HUES48 (cell line): Measurements from ENCODE around the gene HOTAIR.

Source experiments
- H3K27ac ChIP-seq: one replicate; pipeline ENCODE4 v1.7.0; 2013; ENCODE audit warnings: low read depth, low read length, inconsistent platforms
- H3K27me3 ChIP-seq: 2 replicates; pipeline ENCODE4 v1.6.1; 2013; ENCODE audit warnings: mild to moderate bottlenecking, low read length; ENCODE audit not compliant: control insufficient read depth, insufficient read depth
- H3K36me3 ChIP-seq: 2 replicates; pipeline ENCODE4 v1.6.1; 2013; ENCODE audit warnings: low read length; ENCODE audit not compliant: control insufficient read depth, insufficient read depth
- H3K4me1 ChIP-seq: 2 replicates; pipeline ENCODE4 v1.6.1; 2013; ENCODE audit warnings: mild to moderate bottlenecking, low read length; ENCODE audit not compliant: control insufficient read depth, insufficient read depth
- H3K4me3 ChIP-seq: 2 replicates; pipeline ENCODE4 v1.5.1; 2013; ENCODE audit warnings: mild to moderate bottlenecking, low read depth, low read length
- H3K9ac ChIP-seq: 2 replicates; pipeline ENCODE4 v1.6.1; 2013; ENCODE audit warnings: mild to moderate bottlenecking, low read depth, low read length, moderate library complexity
- H3K9me3 ChIP-seq: 2 replicates; pipeline ENCODE4 v1.6.1; 2013; ENCODE audit warnings: low read length; ENCODE audit not compliant: control insufficient read depth, insufficient read depth

The HOTAIR gene

GRCh38 chr12:54009171-54010052 is 34.7 kb upstream of the HOTAIR start:
- Histone ChIP-seq H3K4me3 (no peak overlapping the region), H3K9ac (no peak overlapping the region), H3K9me3 (no peaks in the 10 kb centered on the region), H3K4me1 (peaks cover 17% of the 10 kb centered on the region), H3K27ac (no peak overlapping the region), H3K36me3 (no peaks in the 10 kb centered on the region), H3K27me3 (peaks cover 100% of the 10 kb centered on the region)

- Histone ChIP-seq H3K27me3 (peaks cover 100% of the 10 kb centered on the region), H3K4me3 (no peak overlapping the region), H3K36me3 (no peaks in the 10 kb centered on the region), H3K9ac (no peak overlapping the region), H3K4me1 (peaks cover 12% of the 10 kb centered on the region), H3K27ac (no peak overlapping the region), H3K9me3 (no peaks in the 10 kb centered on the region)
These were observed 33.5 kb upstream of the HOTAIR start for GRCh38 chr12:54008260-54008552.

- H3K9me3 ChIP-seq = no peaks in the 10 kb centered on the region
- H3K27me3 ChIP-seq = peaks cover 100% of the 10 kb centered on the region
These were observed 32.9 kb upstream of the HOTAIR start for GRCh38 chr12:54007538-54008259.

GRCh38 chr12:54006559-54007220 is 31.9 kb upstream of the HOTAIR start:
- H3K27ac ChIP-seq = no peak overlapping the region
- H3K27me3 ChIP-seq = peaks cover 100% of the 10 kb centered on the region
- peaks cover 12% of the 10 kb centered on the region for H3K4me1 ChIP-seq
- H3K4me3 ChIP-seq = no peak overlapping the region
- no peaks in the 10 kb centered on the region for H3K36me3 ChIP-seq
- no peaks in the 10 kb centered on the region for H3K9me3 ChIP-seq
- no peak overlapping the region for H3K9ac ChIP-seq

More at GRCh38 chr12:54007538-54008259, 32.9 kb upstream of the HOTAIR start:
- Histone ChIP-seq H3K36me3 (no peaks in the 10 kb centered on the region), H3K4me1 (peaks cover 12% of the 10 kb centered on the region), H3K4me3 (no peak overlapping the region), H3K27ac (no peak overlapping the region), H3K9ac (no peak overlapping the region)

- no peak overlapping the region for H3K27ac ChIP-seq
- H3K27me3 ChIP-seq = peaks cover 100% of the 10 kb centered on the region
- peaks cover 5% of the 10 kb centered on the region; the same call in 1 of the 2 replicates for H3K4me1 ChIP-seq
- no peaks in the 10 kb centered on the region for H3K36me3 ChIP-seq
- H3K9me3 ChIP-seq = no peaks in the 10 kb centered on the region
- no peak overlapping the region for H3K4me3 ChIP-seq
- H3K9ac ChIP-seq = no peak overlapping the region
These were observed 31.3 kb upstream of the HOTAIR start for GRCh38 chr12:54005853-54006558.

GRCh38 chr12:54005531-54005852 is 30.7 kb upstream of the HOTAIR start:
- no peaks in the 10 kb centered on the region for H3K36me3 ChIP-seq
- no peak overlapping the region for H3K4me3 ChIP-seq
- H3K27ac ChIP-seq = no peak overlapping the region
- H3K27me3 ChIP-seq = peaks cover 100% of the 10 kb centered on the region
- no peaks in the 10 kb centered on the region for H3K9me3 ChIP-seq
- H3K9ac ChIP-seq = no peak overlapping the region
- H3K4me1 ChIP-seq = 0 out of 2 replicates have a peak, but pooled peaks cover 2% of the 10 kb centered on the region

- H3K9ac ChIP-seq = no peak overlapping the region
- no peaks in the 10 kb centered on the region for H3K36me3 ChIP-seq
- H3K27me3 ChIP-seq = peaks cover 100% of the 10 kb centered on the region
- H3K4me1 ChIP-seq = 0 out of 2 replicates have a peak, but pooled peaks cover 3% of the 10 kb centered on the region
- H3K9me3 ChIP-seq = no peaks in the 10 kb centered on the region
- H3K4me3 ChIP-seq = no peak overlapping the region
- no peak overlapping the region for H3K27ac ChIP-seq
These were observed 30.2 kb upstream of the HOTAIR start for GRCh38 chr12:54004841-54005530.

GRCh38 chr12:54004063-54004840 is 29.5 kb upstream of the HOTAIR start:
- peaks cover 7% of the 10 kb centered on the region; the same call in 1 of the 2 replicates for H3K4me1 ChIP-seq
- H3K36me3 ChIP-seq = no peaks in the 10 kb centered on the region
- H3K4me3 ChIP-seq = no peak overlapping the region
- H3K27ac ChIP-seq = no peak overlapping the region
- H3K27me3 ChIP-seq = peaks cover 100% of the 10 kb centered on the region
- no peak overlapping the region for H3K9ac ChIP-seq
- no peaks in the 10 kb centered on the region for H3K9me3 ChIP-seq

GRCh38 chr12:54003625-54004024 is 28.9 kb upstream of the HOTAIR start:
- Histone ChIP-seq H3K27me3 (peaks cover 100% of the 10 kb centered on the region), H3K4me1 (peaks cover 7% of the 10 kb centered on the region; the same call in 1 of the 2 replicates), H3K27ac (no peak overlapping the region), H3K36me3 (no peaks in the 10 kb centered on the region), H3K4me3 (no peak overlapping the region), H3K9ac (no peak overlapping the region), H3K9me3 (no peaks in the 10 kb centered on the region)
